SK-N-SH (cell line): Measurements from ENCODE around the gene FBLIM1.

Experiments
- NFIC ChIP-seq: IDR thresholded peaks from 2 replicates; pipeline ENCODE4 v1.4.0; 2012; ENCODE audit warnings: borderline replicate concordance
- RAD21 ChIP-seq: IDR thresholded peaks from 2 replicates; pipeline ENCODE4 v1.6.1; 2012; ENCODE audit warnings: mild to moderate bottlenecking, low read length
- TF ChIP-seq, protein P1 (sequence below): IDR thresholded peaks from 2 replicates; pipeline ENCODE4; 2012

DNA sequence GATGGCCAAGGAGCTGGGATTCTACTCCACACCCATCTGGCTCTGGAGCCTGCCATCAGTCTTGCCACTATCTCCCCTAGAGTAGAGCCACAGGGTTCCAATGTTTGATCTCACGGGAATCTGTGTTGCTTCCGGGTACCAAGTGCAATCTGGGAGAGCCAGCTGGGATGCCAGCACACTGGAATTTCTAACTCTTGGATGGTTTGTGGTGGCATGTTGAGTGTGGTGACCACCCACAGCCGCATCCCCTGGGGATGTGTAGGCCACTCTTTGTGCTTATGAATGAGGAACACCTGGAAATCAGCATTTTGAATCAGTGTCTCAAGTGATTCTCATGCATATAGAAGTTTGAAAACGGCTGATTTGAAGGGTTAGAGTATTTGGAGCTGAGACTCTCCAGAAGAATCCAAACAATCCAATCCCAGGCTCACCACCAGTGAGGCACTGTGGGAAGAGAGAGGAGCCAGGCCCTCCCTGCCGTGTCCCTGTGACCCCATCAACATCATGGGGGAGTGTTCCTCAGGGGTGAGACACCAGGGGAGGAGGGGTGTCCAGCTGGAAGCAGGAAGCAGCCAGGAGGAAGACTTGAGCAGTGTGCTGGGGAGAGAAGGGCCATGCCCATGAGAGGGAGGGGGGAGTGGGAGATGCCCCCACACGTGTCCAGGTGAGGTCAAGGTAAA lies 13.4 kb downstream of the FBLIM1 start:
- TF ChIP-seq NFIC (no peak), RAD21 (no peak)
- TF ChIP-seq, protein P1, sequence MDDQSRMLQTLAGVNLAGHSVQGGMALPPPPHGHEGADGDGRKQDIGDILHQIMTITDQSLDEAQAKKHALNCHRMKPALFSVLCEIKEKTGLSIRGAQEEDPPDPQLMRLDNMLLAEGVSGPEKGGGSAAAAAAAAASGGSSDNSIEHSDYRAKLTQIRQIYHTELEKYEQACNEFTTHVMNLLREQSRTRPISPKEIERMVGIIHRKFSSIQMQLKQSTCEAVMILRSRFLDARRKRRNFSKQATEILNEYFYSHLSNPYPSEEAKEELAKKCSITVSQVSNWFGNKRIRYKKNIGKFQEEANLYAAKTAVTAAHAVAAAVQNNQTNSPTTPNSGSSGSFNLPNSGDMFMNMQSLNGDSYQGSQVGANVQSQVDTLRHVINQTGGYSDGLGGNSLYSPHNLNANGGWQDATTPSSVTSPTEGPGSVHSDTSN, result no peak
